Activated CD4-positive, alpha-beta T cell treated with anti-CD3 and anti-CD28 coated beads, Interleukin-2, amount 50 U/mL, for 16 hours (primary cell): Measurements from ENCODE around the gene KRTAP12-1.
A peak's percentile ranks its signal among the peaks of the same experiment; 100 is the strongest.
"Not testable (repeated sequence)": the region's sequence is repeated elsewhere in the genome, so short reads cannot be mapped to it uniquely, and the experiment has no call there.

Experiments
- DNase-seq: peaks from one replicate; pipeline ENCODE4 v3.0.0-alpha.2; 2020

Gene KRTAP12-1

GRCh38 chr21:44664691-44665090, 17.3 kb downstream of the KRTAP12-1 start:
- no peak for DNase-seq

- not testable (repeated sequence) for DNase-seq
Observed at GRCh38 chr21:44661567-44661966, 20.4 kb downstream of the KRTAP12-1 start.

- no peak for DNase-seq
Observed at GRCh38 chr21:44658913-44659595, 22.9 kb downstream of the KRTAP12-1 start.

GRCh38 chr21:44658541-44658910, 23.4 kb downstream of the KRTAP12-1 start:
- DNase-seq, result no peak

GRCh38 chr21:44657635-44658540, 24.1 kb downstream of the KRTAP12-1 start, which contains the start of gene KRTAP12-3:
KRTAP12-3 (plus strand) TSS chr21:44657932; CDS start chr21:44657980, 48 bp downstream.
- peak; percentile 44 for DNase-seq

GRCh38 chr21:44656868-44657267, 25.1 kb downstream of the KRTAP12-1 start:
- no peak for DNase-seq

- no peak for DNase-seq
Observed at GRCh38 chr21:44654576-44655175, 27.3 kb downstream of the KRTAP12-1 start, which contains the start of gene KRTAP12-4. KRTAP12-4 (minus strand) TSS chr21:44654659; CDS start chr21:44654614, 45 bp downstream.

- no peak for DNase-seq
Observed at GRCh38 chr21:44653656-44654575, 28.0 kb downstream of the KRTAP12-1 start.

- DNase-seq, result no peak
Observed at GRCh38 chr21:44653123-44653522, 28.8 kb downstream of the KRTAP12-1 start.

- no peak for DNase-seq
Observed at GRCh38 chr21:44650973-44651675, 30.8 kb downstream of the KRTAP12-1 start.

- no peak for DNase-seq
Observed at GRCh38 chr21:44650265-44650972, 31.5 kb downstream of the KRTAP12-1 start.

GRCh38 chr21:44649521-44650100, 32.4 kb downstream of the KRTAP12-1 start:
- DNase-seq, result no peak

- DNase-seq, result no peak
Observed at GRCh38 chr21:44648557-44649311, 33.2 kb downstream of the KRTAP12-1 start.

- DNase-seq, result no peak
Observed at GRCh38 chr21:44647222-44647552, 34.8 kb downstream of the KRTAP12-1 start.

GRCh38 chr21:44646366-44647221, 35.4 kb downstream of the KRTAP12-1 start, which contains the start of gene KRTAP10-11:
KRTAP10-11 (plus strand) TSS chr21:44646414; CDS start chr21:44646459, 45 bp downstream.
- not testable (repeated sequence) for DNase-seq

- DNase-seq, result no peak
Observed at GRCh38 chr21:44644878-44645277, 37.1 kb downstream of the KRTAP12-1 start.

GRCh38 chr21:44643741-44644310, 38.1 kb downstream of the KRTAP12-1 start:
- DNase-seq, result no peak

- no peak for DNase-seq
Observed at GRCh38 chr21:44640761-44641160, 41.2 kb downstream of the KRTAP12-1 start.

- no peak for DNase-seq
Observed at GRCh38 chr21:44639331-44639655, 42.7 kb downstream of the KRTAP12-1 start.
